Measurements from ENCODE around the gene SLC29A1.

GRCh38 chr6:44232676-44233566 lies 9.5 kb downstream of the SLC29A1 start:
- TF ChIP-seq CTCF (IDR thresholded peaks at IDR 0.05; ENCODE audit: low read depth, low read length) (no peak), EZH2phosphoT487 (IDR thresholded peaks at IDR 0.05; ENCODE audit: low read depth) (no peak)
